B cell (primary cell): ENCODE measurements around the gene RGSL1.

Experiments used
- EZH2 ChIP-seq: IDR thresholded peaks from 2 replicates; pipeline ENCODE4 v1.6.1; 2012; ENCODE audit warnings: borderline replicate concordance, low read depth, mild to moderate bottlenecking, moderate library complexity, low read length; ENCODE audit not compliant: insufficient read depth, poor library complexity, severe bottlenecking
- TF ChIP-seq, protein P1 (sequence below): fragments of 200-600 bp; IDR thresholded peaks from one replicate; pipeline ENCODE4 v1.8.0; 2022; ENCODE audit warnings: antibody characterized with exemption, mild to moderate bottlenecking

DNA sequence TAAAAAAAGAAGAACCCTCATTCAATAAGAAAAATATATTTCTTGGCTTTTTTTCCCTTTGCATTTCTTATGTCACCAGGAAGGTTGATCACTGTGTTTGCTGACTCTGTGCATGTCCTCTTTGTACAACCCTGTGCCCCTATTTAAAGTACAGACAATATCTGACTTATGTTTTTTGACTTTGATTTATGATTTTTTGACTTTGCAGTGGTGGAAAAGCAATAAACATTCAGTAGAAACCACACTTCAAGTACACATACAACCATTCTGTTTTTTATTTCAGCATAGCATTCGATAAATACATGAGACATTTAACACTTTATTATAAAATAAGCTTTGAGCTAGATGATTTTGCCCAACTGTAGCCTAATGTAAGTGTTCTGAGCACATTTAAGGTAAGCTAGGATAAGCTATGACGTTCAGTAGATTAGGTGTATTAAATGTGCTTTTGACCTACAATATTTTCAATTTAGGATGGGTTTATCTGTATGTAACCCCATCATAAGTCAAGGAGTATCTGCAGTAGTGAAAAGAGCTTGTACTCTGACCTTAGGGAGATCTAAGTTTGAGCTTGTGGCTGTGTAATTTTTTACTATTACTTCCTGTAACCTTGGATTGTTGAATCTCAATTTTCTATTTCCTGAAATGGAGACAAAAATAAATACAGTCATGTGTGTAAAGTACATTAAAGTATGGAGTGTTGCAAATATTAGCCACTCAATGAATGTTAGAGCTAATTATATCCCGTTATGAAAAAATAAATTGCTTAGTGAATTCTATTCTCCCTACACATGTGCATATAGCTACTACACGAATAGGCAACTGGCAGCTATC, 137.9 kb downstream of the RGSL1 start:
- TF ChIP-seq, protein P1, sequence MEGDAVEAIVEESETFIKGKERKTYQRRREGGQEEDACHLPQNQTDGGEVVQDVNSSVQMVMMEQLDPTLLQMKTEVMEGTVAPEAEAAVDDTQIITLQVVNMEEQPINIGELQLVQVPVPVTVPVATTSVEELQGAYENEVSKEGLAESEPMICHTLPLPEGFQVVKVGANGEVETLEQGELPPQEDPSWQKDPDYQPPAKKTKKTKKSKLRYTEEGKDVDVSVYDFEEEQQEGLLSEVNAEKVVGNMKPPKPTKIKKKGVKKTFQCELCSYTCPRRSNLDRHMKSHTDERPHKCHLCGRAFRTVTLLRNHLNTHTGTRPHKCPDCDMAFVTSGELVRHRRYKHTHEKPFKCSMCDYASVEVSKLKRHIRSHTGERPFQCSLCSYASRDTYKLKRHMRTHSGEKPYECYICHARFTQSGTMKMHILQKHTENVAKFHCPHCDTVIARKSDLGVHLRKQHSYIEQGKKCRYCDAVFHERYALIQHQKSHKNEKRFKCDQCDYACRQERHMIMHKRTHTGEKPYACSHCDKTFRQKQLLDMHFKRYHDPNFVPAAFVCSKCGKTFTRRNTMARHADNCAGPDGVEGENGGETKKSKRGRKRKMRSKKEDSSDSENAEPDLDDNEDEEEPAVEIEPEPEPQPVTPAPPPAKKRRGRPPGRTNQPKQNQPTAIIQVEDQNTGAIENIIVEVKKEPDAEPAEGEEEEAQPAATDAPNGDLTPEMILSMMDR = no peak
- TF ChIP-seq EZH2 = no peak
